Loucy (cell line): ENCODE results near the gene AGXT.

Experiments
- H2AFZ ChIP-seq: fragments of 200-600 bp; sonication (generic); 2 replicates; pipeline ENCODE4 v1.6.0; 2016; ENCODE audit warnings: antibody characterized with exemption, mild to moderate bottlenecking, low read length, moderate library complexity
- H3F3A ChIP-seq: fragments of 200-600 bp; 2 replicates; pipeline ENCODE4 v1.6.0; 2016; ENCODE audit warnings: antibody characterized with exemption, low read depth, mild to moderate bottlenecking
- H3K27me3 ChIP-seq: fragments of 200-600 bp; sonication (generic); 2 replicates; pipeline ENCODE4 v1.6.1; 2014; ENCODE audit warnings: low read length, mild to moderate bottlenecking; ENCODE audit not compliant: insufficient read depth, poor library complexity, severe bottlenecking
- H3K36me3 ChIP-seq: fragments of 200-600 bp; sonication (generic); 2 replicates; pipeline ENCODE4 v1.6.1; 2016; ENCODE audit warnings: low read length; ENCODE audit not compliant: insufficient read depth
- H3K4me1 ChIP-seq: fragments of 200-600 bp; sonication (generic); 2 replicates; pipeline ENCODE4 v1.5.1; 2014; ENCODE audit warnings: low read length, mild to moderate bottlenecking; ENCODE audit not compliant: insufficient read depth, poor library complexity, severe bottlenecking
- H3K4me2 ChIP-seq: fragments of 200-600 bp; sonication (generic); 2 replicates; pipeline ENCODE4 v1.6.0; 2014; ENCODE audit warnings: antibody characterized with exemption, low read length, low read depth, mild to moderate bottlenecking; ENCODE audit not compliant: poor library complexity, severe bottlenecking
- H3K4me3 ChIP-seq: fragments of 200-600 bp; sonication (generic); 2 replicates; pipeline ENCODE4 v1.5.1; 2014; ENCODE audit warnings: low read length, mild to moderate bottlenecking, mixed read lengths; ENCODE audit not compliant: poor library complexity, severe bottlenecking
- H3K79me2 ChIP-seq: fragments of 200-600 bp; sonication (generic); 2 replicates; pipeline ENCODE4 v1.6.1; 2014; ENCODE audit warnings: low read length; ENCODE audit not compliant: insufficient read depth
- H3K9ac ChIP-seq: fragments of 200-600 bp; sonication (generic); 2 replicates; pipeline ENCODE4 v1.6.0; 2014; ENCODE audit warnings: mild to moderate bottlenecking, low read depth, low read length, moderate library complexity; ENCODE audit not compliant: poor library complexity, severe bottlenecking
- H3K9me2 ChIP-seq: fragments of 200-600 bp; sonication (generic); replicated peaks from 2 replicates; pipeline ENCODE4 v1.6.1; 2016; ENCODE audit warnings: low read depth, low read length, mixed read lengths
- H3K9me3 ChIP-seq: fragments of 200-600 bp; sonication (generic); 2 replicates; pipeline ENCODE4 v1.6.1; 2014; ENCODE audit warnings: mild to moderate bottlenecking, antibody characterized with exemption, low read length, low read depth; ENCODE audit not compliant: insufficient read depth
- H4K20me1 ChIP-seq: fragments of 200-600 bp; sonication (generic); 2 replicates; pipeline ENCODE4 v1.6.0; 2014; ENCODE audit warnings: antibody characterized with exemption, low read length, mild to moderate bottlenecking; ENCODE audit not compliant: insufficient read depth, poor library complexity, severe bottlenecking
- CTCF ChIP-seq: fragments of 200-600 bp; sonication (generic); conservative IDR thresholded peaks from 2 replicates; pipeline ENCODE4 v1.5.1; 2014; ENCODE audit warnings: mild to moderate bottlenecking, antibody characterized with exemption, low read length
- EZH2phosphoT487 ChIP-seq: fragments of 200-600 bp; IDR thresholded peaks from 2 replicates; pipeline ENCODE4 v1.6.1; 2018; ENCODE audit warnings: antibody characterized with exemption, mild to moderate bottlenecking, moderate library complexity, borderline replicate concordance

AGXT gene

GRCh38 chr2:240879105-240879504 is 10.5 kb downstream of the AGXT start:
- no peak overlapping the region for H2AFZ ChIP-seq
- no peak overlapping the region for H3K4me2 ChIP-seq
- TF ChIP-seq CTCF (no peak), EZH2phosphoT487 (no peak)
- no peaks in the 10 kb centered on the region for H3F3A ChIP-seq
- H3K79me2 ChIP-seq = no peaks in the 10 kb centered on the region
- no peaks in the 10 kb centered on the region for H3K27me3 ChIP-seq
- H3K4me3 ChIP-seq = no peak overlapping the region
- no peaks in the 10 kb centered on the region for H3K4me1 ChIP-seq
- H3K9me3 ChIP-seq = no peaks in the 10 kb centered on the region
- no peaks in the 10 kb centered on the region for H3K36me3 ChIP-seq
- no peak overlapping the region for H3K9ac ChIP-seq
- H3K9me2 ChIP-seq = no peaks in the 10 kb centered on the region
- no peaks in the 10 kb centered on the region for H4K20me1 ChIP-seq

GRCh38 chr2:240881913-240882312 is 13.3 kb downstream of the AGXT start:
- Histone ChIP-seq H3K9me3 (0 out of 2 replicates have a peak, but pooled peaks cover 3% of the 10 kb centered on the region), H3K79me2 (no peaks in the 10 kb centered on the region), H3K9me2 (no peaks in the 10 kb centered on the region), H3K27me3 (no peaks in the 10 kb centered on the region), H3K9ac (no peak overlapping the region), H3K4me1 (no peaks in the 10 kb centered on the region), H3K4me3 (no peak overlapping the region), H3F3A (no peaks in the 10 kb centered on the region), H2AFZ (no peak overlapping the region), H3K36me3 (no peaks in the 10 kb centered on the region), H4K20me1 (no peaks in the 10 kb centered on the region), H3K4me2 (no peak overlapping the region)
- TF ChIP-seq CTCF (no peak), EZH2phosphoT487 (no peak)

GRCh38 chr2:240884221-240884620 is 15.6 kb downstream of the AGXT start:
- H3K4me1 ChIP-seq = no peaks in the 10 kb centered on the region

More at GRCh38 chr2:240884221-240884620, 15.6 kb downstream of the AGXT start:
- no peak overlapping the region for H3K4me3 ChIP-seq
- no peaks in the 10 kb centered on the region for H3K9me2 ChIP-seq
- TF ChIP-seq CTCF (no peak), EZH2phosphoT487 (no peak)
- no peak overlapping the region for H3K9ac ChIP-seq
- H2AFZ ChIP-seq = no peak overlapping the region
- no peaks in the 10 kb centered on the region for H3K27me3 ChIP-seq
- H4K20me1 ChIP-seq = no peaks in the 10 kb centered on the region
- no peaks in the 10 kb centered on the region for H3K79me2 ChIP-seq
- no peaks in the 10 kb centered on the region for H3F3A ChIP-seq
- H3K9me3 ChIP-seq = 0 out of 2 replicates have a peak, but pooled peaks cover 3% of the 10 kb centered on the region
- no peaks in the 10 kb centered on the region for H3K36me3 ChIP-seq
- H3K4me2 ChIP-seq = no peak overlapping the region
